ENCODE data around the gene MAP2K5.

Gene MAP2K5

DNA sequence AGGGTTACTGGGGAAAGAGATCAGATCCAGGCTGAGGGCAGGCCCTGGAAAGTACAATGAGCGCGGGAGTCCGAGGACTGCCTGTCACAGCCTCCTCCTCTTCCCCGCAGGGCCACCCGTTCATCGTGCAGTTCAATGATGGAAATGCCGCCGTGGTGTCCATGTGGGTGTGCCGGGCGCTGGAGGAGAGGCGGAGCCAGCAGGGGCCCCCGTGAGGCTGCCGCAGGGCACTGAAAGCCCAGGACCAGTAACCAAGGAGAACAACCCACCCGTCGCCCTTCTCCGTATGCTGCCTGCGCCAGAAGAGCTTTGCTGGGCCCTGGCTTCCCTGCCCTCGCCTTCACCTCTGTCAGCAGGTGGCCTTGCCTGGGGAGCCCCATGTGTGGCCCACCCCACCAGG is 264.0 kb downstream of the MAP2K5 start:
- no peak for DNase-seq (ENCODE audit: low spot score)

- no peak for DNase-seq (ENCODE audit: low spot score)
Measured at GRCh38 chr15:67807141-67807540, 264.6 kb downstream of the MAP2K5 start.

DNA sequence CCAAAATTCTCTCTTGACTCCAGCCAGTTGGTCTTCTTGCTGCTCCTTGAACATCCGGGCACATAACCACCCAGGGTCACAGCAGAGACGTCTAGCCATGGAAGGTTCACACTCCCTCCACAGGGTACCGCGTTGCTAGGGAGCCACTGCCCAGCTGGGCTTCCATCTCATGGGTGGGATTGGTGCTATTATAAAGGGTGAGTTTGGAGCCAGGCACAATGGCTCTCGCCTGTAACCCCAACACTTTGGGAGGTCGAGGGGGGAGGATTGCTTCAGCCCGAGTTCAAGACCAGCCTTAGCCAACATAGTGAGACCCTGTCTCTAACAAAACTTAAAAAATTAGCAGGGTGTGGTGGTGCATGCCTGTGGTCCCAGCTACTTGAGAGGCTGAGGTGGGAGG is 265.3 kb downstream of the MAP2K5 start:
- DNase-seq (ENCODE audit: low spot score), result no peak

DNA sequence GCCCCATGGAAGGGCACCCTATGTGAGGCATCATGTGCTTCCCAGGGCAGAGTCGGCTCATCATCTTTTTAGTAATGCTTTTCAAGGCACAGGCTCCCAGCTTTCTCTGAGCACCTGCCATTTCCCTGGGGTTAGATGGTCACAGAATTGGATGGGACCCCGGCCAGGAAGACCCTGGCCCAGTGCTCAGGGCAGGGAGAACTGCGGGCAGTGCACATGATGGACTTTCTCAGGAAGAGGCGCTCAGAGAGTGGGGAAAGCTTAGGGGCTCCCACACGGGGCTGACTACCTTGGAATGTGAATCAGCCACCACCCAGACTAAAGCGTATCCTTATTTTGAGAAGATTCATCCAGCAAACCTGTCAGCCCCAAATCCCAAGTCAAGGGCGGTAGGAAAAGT is 266.3 kb downstream of the MAP2K5 start:
- DNase-seq (ENCODE audit: low spot score), result no peak

GRCh38 chr15:67809441-67809840 is 266.9 kb downstream of the MAP2K5 start:
- DNase-seq (ENCODE audit: low spot score), result no peak

DNA sequence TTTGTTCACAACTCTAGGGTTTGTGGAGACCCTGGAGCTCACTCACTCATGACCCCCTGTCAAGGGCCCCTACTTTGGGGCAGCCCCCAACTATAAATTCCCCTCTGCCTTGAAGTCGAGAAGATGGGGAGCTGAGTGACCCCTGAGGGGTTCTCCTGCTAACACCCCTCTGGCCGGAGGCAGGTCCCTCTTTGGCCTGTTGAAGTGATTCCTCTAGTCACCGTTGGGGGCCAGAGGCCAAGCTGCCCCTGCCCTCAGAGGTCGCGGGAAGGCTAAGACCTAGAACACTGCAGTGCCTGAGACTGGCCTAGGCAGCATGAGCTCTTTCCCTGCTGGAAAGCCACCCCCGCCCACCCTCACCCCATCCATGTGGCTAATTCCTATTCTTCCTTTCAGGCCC is 267.4 kb downstream of the MAP2K5 start:
- DNase-seq (ENCODE audit: low spot score), result no peak

DNA sequence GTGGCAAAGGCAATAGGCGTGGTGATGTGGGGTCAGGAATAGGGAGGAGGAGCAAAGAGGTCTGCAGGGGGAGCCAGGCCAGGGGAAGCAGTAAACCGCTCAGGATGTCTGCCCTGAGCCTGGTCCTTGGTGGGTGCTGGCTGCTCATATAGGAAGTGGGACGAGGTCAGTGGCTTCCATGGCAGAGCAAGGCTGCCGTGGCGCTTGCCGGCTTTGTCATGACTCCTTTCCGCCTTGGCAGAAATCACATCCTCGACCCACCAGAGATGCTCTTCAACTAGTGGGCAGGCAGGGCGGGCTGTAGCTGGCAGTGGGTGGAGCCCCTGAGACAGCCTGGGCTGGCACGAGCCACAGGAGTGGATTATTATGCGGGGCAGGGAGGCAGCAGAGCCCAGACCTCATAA is 269.7 kb downstream of the MAP2K5 start:
- DNase-seq (ENCODE audit: low spot score), result peak; percentile 42

DNA sequence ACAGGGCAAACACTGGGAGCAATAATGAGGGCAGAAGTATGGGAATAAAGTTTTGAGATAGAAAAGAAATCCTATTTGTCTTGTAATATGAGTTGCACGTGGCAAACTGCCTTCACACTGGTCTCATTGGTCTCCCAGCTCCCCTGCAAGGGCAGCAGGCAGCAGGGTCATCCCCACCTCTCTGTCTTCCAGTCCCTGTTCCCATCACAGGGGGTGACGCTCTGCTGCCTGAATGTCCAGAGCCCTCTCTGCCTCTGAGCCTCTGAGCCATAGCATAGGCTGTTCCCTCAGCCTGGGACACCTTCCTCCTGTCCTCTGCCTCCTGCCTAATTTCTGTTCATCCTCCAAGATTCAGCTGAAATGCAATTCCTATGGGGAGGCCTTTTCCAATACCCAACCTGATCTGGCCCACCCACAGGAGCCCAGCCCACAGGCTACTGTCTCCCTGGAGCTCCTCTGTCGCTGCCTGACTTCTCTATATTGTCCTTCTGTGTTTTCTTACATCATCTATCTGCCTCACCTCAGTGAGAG is 270.7 kb downstream of the MAP2K5 start:
- no peak for DNase-seq (ENCODE audit: low spot score)

GRCh38 chr15:67815036-67815592 is 272.6 kb downstream of the MAP2K5 start:
- DNase-seq (ENCODE audit: low spot score), result no peak

DNA sequence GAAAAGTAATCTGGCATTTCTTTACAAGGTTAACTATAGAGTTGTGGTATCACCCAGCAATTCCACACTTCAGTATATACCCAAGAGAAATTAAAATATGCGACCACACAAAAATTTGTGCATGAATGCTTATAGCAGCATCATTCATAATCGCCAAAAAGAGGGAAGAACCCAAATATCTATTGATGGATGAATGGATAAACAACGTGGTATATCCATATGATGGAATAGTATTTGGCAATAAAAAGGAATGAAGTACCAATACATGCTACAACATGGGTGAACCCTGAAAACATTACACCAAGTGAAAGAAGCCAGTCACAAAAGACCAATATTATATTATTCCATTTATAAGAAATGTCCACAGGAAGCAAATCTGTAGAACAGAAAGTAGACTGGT is 274.2 kb downstream of the MAP2K5 start:
- no peak for DNase-seq (ENCODE audit: low spot score)

- no peak for DNase-seq (ENCODE audit: low spot score)
Measured at GRCh38 chr15:67818464-67818863, 276.0 kb downstream of the MAP2K5 start.

- no peak for DNase-seq (ENCODE audit: low spot score)
Measured at GRCh38 chr15:67819636-67820035, 277.1 kb downstream of the MAP2K5 start.

DNA sequence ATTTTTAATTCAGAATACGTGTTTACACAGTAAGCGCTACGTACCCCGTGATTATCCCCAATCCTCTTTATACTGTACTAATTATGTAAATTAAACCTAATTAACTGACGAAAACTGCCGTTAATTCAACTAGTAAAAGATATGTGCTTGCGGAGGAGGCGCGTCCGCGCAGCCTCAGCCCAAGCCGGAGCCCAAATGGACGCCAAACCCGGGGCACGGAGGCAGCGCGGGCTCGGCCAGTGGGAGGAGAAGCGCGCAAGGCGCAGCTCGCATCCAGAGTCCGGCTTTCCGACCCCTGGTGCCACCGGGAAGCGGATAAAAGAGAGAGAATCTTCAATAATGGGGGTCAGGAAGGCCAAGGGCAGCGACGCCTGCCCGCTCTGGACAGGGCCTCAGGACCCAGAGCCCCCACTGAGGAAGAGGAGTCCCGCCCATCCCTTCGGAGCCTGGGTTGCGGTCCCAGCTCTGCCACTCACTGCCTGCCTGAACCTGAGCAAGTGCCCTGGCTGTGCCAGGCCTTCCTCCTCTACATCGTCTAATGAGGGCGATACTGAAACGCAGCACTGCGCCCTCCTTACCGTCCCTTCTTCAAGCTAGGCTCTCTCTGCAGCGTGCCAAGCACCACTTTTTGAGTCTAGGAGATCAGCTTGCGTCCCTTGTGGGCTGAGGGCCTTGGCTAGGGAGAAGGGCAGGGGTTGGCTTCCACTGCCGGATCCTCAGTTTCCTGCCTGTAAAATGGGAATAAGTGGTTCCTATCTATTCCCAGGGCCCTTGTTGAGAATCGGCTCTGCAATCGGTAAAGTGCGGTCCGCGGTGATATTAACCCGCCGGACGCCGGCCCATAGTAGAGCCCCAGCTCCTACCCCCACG is 277.9 kb downstream of the MAP2K5 start:
- DNase-seq (ENCODE audit: low spot score), result no peak

DNA sequence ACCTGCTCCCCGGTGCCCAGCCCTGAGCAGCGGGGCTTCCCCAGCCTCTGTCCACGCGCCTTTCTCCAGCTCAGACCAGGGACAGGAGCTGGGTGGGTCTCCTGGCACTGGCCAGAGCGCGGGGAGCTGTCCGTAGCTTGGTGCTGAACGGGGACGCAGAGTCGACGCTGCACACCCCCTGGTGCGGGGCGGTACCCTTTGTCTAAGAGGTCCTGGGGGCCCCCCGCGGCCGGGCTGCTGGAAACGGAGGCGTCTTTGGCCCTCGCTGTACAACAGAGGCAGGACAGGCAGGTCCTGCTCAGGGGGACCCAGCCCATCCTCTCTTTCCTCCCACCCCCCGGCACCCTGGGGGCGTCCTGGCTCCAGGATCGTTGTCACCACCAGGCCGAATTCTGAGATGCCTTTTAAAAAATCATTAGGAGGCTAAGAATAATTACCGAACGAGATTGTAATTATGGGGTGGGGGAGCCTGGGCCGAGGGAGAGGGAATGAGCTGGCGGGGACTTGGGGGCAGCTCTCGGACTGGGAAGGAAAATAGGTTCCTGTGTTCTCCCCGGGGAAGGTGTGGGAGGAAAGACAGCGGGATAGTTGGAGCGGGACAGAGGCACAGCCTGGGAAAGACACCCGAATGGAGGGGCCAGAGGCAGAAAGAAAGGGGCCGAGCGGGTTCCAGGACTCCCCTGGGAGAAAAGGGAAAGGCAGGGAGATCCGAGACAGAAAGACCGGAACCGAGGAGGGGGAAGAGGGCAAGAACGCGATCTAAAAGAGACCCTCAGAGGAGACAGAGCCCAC is 278.7 kb downstream of the MAP2K5 start:
- DNase-seq (ENCODE audit: low spot score), result no peak

DNA sequence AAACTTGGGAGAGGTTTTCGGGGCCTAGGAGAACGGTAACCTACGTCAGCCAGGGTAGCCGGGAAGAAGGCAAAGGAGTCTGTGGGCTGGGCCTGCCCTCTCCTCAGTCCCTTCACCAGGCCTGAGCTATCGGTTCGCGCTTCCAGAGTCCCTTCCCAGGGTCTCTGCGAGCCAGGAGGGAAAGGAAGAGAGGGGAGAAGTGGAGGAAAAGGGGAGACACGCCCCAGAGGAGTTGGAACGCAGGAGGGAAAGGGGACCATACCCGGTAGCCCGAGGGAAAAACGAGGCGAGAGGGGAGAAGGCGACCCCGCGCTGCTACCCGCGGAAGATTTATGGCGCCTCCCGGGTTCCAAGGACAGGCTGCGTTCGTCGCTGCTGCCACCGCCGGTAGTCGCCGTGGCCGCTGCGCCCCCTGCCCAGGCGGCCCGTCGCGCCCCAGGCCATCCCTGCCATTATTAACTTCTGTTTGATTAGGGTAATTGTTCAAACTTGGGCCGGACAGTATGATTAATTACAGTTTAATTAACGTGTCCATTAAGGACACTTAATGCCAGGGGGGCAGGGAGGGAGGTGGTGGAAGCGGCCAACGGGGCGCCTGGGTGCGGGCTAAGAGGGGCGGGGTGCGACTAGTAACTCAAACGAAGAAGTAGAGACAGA is 279.4 kb downstream of the MAP2K5 start:
- DNase-seq (ENCODE audit: low spot score), result no peak

GRCh38 chr15:67822537-67823313 is 280.2 kb downstream of the MAP2K5 start:
- no peak for DNase-seq (ENCODE audit: low spot score)

- peak; percentile 23 for DNase-seq (ENCODE audit: low spot score)
Measured at GRCh38 chr15:67823314-67824196, 281.1 kb downstream of the MAP2K5 start.

DNA sequence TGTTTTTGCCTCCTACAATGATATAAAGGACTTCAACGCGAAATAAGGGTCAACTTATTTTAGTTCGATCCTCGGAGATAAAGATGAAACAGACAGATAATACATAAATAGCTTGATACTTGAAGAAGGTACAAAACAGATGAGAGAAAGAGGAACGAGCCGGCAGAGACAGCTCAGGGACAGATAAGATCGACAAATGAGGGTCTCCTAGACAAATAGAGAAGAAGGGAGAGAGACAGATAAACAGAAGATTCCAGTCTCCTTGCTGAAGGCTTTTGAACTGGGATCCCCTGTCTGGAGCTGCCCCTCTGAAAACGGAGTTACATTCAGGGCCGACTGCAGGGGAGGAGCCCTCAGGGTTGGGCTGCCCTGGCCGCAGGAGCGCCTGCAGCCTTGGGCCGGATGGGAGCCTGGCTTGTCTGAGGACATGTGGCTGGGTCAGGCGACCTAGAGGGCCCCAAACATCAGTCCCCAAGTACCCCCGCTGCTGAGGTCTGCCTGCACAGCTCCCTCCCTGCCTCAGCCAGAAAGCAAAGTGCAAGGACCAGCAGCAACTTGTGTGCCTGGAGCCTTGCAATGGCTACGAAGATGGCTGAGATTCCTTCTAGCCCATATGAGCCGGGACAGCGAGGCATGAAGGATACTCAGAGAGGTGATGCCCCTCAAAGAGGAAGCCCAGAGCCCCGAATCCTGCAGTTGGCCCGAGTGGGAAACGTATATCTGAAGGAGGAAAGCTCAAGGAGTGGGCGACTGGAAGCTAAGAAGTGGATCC is 281.9 kb downstream of the MAP2K5 start:
- DNase-seq (ENCODE audit: low spot score), result no peak
